Stimulated activated CD4-positive, alpha-beta T cell treated with anti-CD3 and anti-CD28 coated beads, Interleukin-1b, Interleukin-23, amount 100 ng/mL, for 24 hours (primary cell): ENCODE measurements around the gene VPS4A.
A peak's percentile ranks its signal among the peaks of the same experiment; 100 is the strongest.

Source experiments
- DNase-seq, 4 experiments: peaks; one replicate each; pipeline ENCODE4 v3.0.0-alpha.2; 2020; ENCODE audit warnings: low read depth in 4 of 4, low spot score in 1 of 4

Gene VPS4A

GRCh38 chr16:69363281-69363717 is 52.1 kb downstream of the VPS4A start:
- DNase-seq, result no peak

GRCh38 chr16:69364088-69364487 is 52.9 kb downstream of the VPS4A start:
- DNase-seq, result no peak

GRCh38 chr16:69365901-69366300 is 54.8 kb downstream of the VPS4A start:
- no peak for DNase-seq

- DNase-seq, result peak in 1 of 4 experiments; percentile 6
Measured at GRCh38 chr16:69366431-69366830, 55.3 kb downstream of the VPS4A start.

- DNase-seq, result no peak
Measured at GRCh38 chr16:69367980-69368379, 56.8 kb downstream of the VPS4A start.

- no peak for DNase-seq
Measured at GRCh38 chr16:69368866-69369265, 57.7 kb downstream of the VPS4A start.

- no peak for DNase-seq
Measured at GRCh38 chr16:69371564-69371963, 60.4 kb downstream of the VPS4A start.

- DNase-seq, result no peak
Measured at GRCh38 chr16:69373019-69373418, 61.9 kb downstream of the VPS4A start.
